Endothelial cell of umbilical vein (primary cell): ENCODE data around the gene SMAD2. TPM values are rescaled to one million over a fixed set of nuclear protein-coding genes. Genes with fewer than 3 reads are reported as not detected.

Source experiments
- BruUV-seq: library from RNA; stranded (reverse); fragments of 400-500 nt; replicated peaks from 2 replicates; lab custom pipeline; 2021; lab: Mats Ljungman, UMichigan
- CTCF ChIA-PET: fragments of 300-600, 350-600 bp; sonication (Branson Sonifier 250); formaldehyde crosslinking; loops from one replicate; lab custom pipeline; 2021; ENCODE audit warnings: antibody characterized with exemption, inconsistent platforms; lab: Charles Lee
- POLR2A ChIA-PET: fragments of 300-600, 350-600 bp; sonication (Branson Sonifier 250); formaldehyde crosslinking; loops from one replicate; lab custom pipeline; 2021; ENCODE audit warnings: antibody characterized with exemption, inconsistent platforms; lab: Charles Lee
- DNase-seq: peaks from one replicate; pipeline ENCODE4 v3.0.0-alpha.2; 2011; ENCODE audit warnings: low read depth, low spot score
- FAIRE-seq: peaks from 2 replicates; lab custom pipeline; 2011; peaks lifted over from hg19 to GRCh38; lab: Jason Lieb, UNC
- H2AFZ ChIP-seq: 2 replicates; pipeline ENCODE4 v1.6.0; 2012; ENCODE audit warnings: low read depth, low read length, control low read depth, inconsistent platforms
- H3K27ac ChIP-seq: 2 replicates; pipeline ENCODE4 v1.5.1; 2011; ENCODE audit warnings: low read depth, mild to moderate bottlenecking, control low read depth, low read length, moderate library complexity; ENCODE audit not compliant: insufficient read depth
- H3K27me3 ChIP-seq, 2 experiments: 2 replicates each; pipeline versions ENCODE4 v1.6.0 to v1.6.1; 2011; ENCODE audit warnings: low read length in 2 of 2, mixed read lengths in 1 of 2; ENCODE audit not compliant: control insufficient read depth in 2 of 2, insufficient read depth in 2 of 2
- H3K36me3 ChIP-seq, 2 experiments: 2 replicates in 1 of 2; 3 replicates in 1 of 2; pipeline ENCODE4 v1.5.1; 2011; ENCODE audit warnings: low read length in 2 of 2, mild to moderate bottlenecking in 1 of 2, moderate library complexity in 1 of 2; ENCODE audit not compliant: control insufficient read depth in 2 of 2, insufficient read depth in 2 of 2; ENCODE audit errors: extremely low read depth in 1 of 2
- H3K4me1 ChIP-seq: 3 replicates; pipeline ENCODE4 v1.5.1; 2011; ENCODE audit warnings: mild to moderate bottlenecking, low read length; ENCODE audit not compliant: control insufficient read depth, insufficient read depth; ENCODE audit errors: extremely low read depth
- H3K4me2 ChIP-seq: 2 replicates; pipeline ENCODE4 v1.6.1; 2011; ENCODE audit warnings: low read length, control low read depth, mixed read lengths; ENCODE audit not compliant: insufficient read depth
- H3K4me3 ChIP-seq, 3 experiments: fragments of 200-600 bp in 1 of 3; sonication (generic), shearing (Covaris generic) in 1 of 3; replicated peaks in 1 of 3; 2 replicates each; pipeline ENCODE4 v1.5.1; 2011 to 2016; ENCODE audit warnings: control low read depth in 3 of 3, low read length in 3 of 3, mild to moderate bottlenecking in 2 of 3, inconsistent platforms in 1 of 3, low read depth in 1 of 3, moderate library complexity in 1 of 3; ENCODE audit not compliant: insufficient read depth in 1 of 3
- H3K79me2 ChIP-seq: 2 replicates; pipeline ENCODE4 v1.6.0; 2012; ENCODE audit warnings: low read length, inconsistent platforms; ENCODE audit not compliant: control insufficient read depth, insufficient read depth
- H3K9ac ChIP-seq: replicated peaks from 2 replicates; pipeline ENCODE3; 2011; ENCODE audit warnings: low read length, control low read depth; ENCODE audit not compliant: insufficient read depth; ENCODE audit errors: extremely low read depth
- H3K9me1 ChIP-seq: replicated peaks from 3 replicates; pipeline ENCODE4 v1.6.0; 2011; ENCODE audit warnings: mild to moderate bottlenecking, low read length; ENCODE audit not compliant: control insufficient read depth, insufficient read depth; ENCODE audit errors: extremely low read depth
- H3K9me3 ChIP-seq: replicated peaks from 2 replicates; pipeline ENCODE4 v1.5.1; 2012; ENCODE audit warnings: low read length, inconsistent platforms; ENCODE audit not compliant: control insufficient read depth, insufficient read depth
- H4K20me1 ChIP-seq: replicated peaks from 2 replicates; pipeline ENCODE3; 2011; ENCODE audit warnings: mild to moderate bottlenecking, low read length; ENCODE audit not compliant: control insufficient read depth, insufficient read depth; ENCODE audit errors: extremely low read depth
- EZH2 ChIP-seq: IDR thresholded peaks from 2 replicates; pipeline ENCODE4 v1.6.1; 2012; ENCODE audit warnings: borderline replicate concordance, low read depth, mild to moderate bottlenecking, moderate library complexity, low read length, inconsistent platforms; ENCODE audit not compliant: severe bottlenecking
- FOS ChIP-seq: IDR thresholded peaks from 2 replicates; pipeline ENCODE4 v1.6.1; 2011; ENCODE audit warnings: mild to moderate bottlenecking, low read length, moderate library complexity, borderline replicate concordance; ENCODE audit not compliant: insufficient read depth
- GATA2 ChIP-seq: IDR thresholded peaks from 2 replicates; pipeline ENCODE4 v1.7.0; 2011; ENCODE audit warnings: low read depth, mild to moderate bottlenecking, moderate library complexity, mixed read lengths, low read length; ENCODE audit not compliant: insufficient read length, insufficient read depth
- JUN ChIP-seq: IDR thresholded peaks from 2 replicates; pipeline ENCODE4 v1.6.1; 2011; ENCODE audit warnings: borderline replicate concordance, low read depth; ENCODE audit not compliant: insufficient read length, insufficient read depth
- MYC ChIP-seq: IDR thresholded peaks from one replicate; pipeline ENCODE4 v1.6.1; 2011; ENCODE audit warnings: mild to moderate bottlenecking, low read depth, low read length
- POLR2A ChIP-seq: IDR thresholded peaks from 2 replicates; pipeline ENCODE4 v1.6.1; 2012; ENCODE audit warnings: low read depth, mild to moderate bottlenecking, control low read depth, low read length
- POLR2AphosphoS5 ChIP-seq: IDR thresholded peaks from 2 replicates; pipeline ENCODE4 v1.6.1; 2012; ENCODE audit warnings: low read depth, mild to moderate bottlenecking, control low read depth, low read length, moderate library complexity; ENCODE audit not compliant: insufficient read depth
- dilution Hi-C: fragments of 300-500 bp; cut with MboI; formaldehyde crosslinking; loops from one replicate; pipeline ENCODE4 v1.15.0; 2019; ENCODE audit warnings: low sequenced_read_pairs; ENCODE audit not compliant: extremely low pct_ligation_motif_present
- intact Hi-C: fragments of 100-400 bp; cut with micrococcal nuclease; formaldehyde crosslinking; loops from one replicate; pipeline ENCODE4 v1.10.0; 2022
- polyA plus RNA-seq, 4 experiments: library from polyadenylated mRNA; depleted of rRNA in 3 of 4; stranded (reverse) in 3 of 4; unstranded in 1 of 4; fragments of >200 nt; gene quantifications; 2 replicates each; pipeline versions ENCODE4 v1.2.1 to v1.2.3, GENCODE V29; 2011 to 2012; ENCODE audit warnings: missing spikeins in 1 of 4
- total RNA-seq: library from RNA; stranded (reverse); gene quantifications from 2 replicates; pipeline ENCODE4 v1.2.3, GENCODE V29; 2021
- TF ChIP-seq, protein P1 (sequence below): IDR thresholded peaks from 2 replicates; pipeline ENCODE4 v1.6.1; 2011; ENCODE audit not compliant: insufficient read depth, insufficient read length
- TF ChIP-seq, protein P2 (sequence below), 2 donors: IDR thresholded peaks; 1 replicate in 1 of 2; 2 replicates in 1 of 2; pipeline ENCODE4 v1.5.1; 2011; ENCODE audit warnings: low read length in 2 of 2, mild to moderate bottlenecking in 2 of 2, moderate library complexity in 2 of 2, control low read depth in 1 of 2, inconsistent platforms in 1 of 2, low read depth in 1 of 2; ENCODE audit not compliant: insufficient read depth in 1 of 2; ENCODE audit errors: extremely low read depth in 1 of 2

Gene SMAD2
- total and polyA plus RNA-seq, 2 donors (not counting 3 experiments of a cell fraction or from before 2014, with no cell fraction given) = 40.3 to 123 TPM

DNA sequence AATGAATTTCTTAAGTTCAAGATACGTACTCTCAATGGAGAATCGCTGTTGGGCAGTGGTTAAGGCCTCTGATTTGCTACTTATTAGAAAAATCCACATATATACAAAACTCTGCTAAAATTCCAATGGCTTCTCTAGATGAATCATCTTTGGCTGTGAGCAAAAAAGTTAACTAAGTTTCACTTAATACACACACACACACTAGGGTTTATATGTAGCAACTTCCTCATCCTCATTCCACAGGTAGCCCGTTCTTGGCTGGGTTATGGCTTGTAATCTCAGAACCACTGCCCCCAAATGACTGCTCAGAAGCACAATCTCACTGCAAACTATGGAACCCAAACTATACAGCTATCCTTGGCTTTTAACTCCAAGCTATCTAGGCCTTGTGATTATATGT is 99.7 kb downstream of the SMAD2 start:
- H3K9me3 ChIP-seq = no peaks in the 10 kb centered on the region
- H3K4me2 ChIP-seq = no peak overlapping the region
- H4K20me1 ChIP-seq = no peaks in the 10 kb centered on the region
- no peaks in the 10 kb centered on the region for H3K79me2 ChIP-seq
- CTCF ChIA-PET = no interaction called here
- no peak overlapping the region for H2AFZ ChIP-seq
- FAIRE-seq (no peak), DNase-seq (no peak)
- no peaks in the 10 kb centered on the region for H3K9me1 ChIP-seq
- no peak overlapping the region for H3K27ac ChIP-seq
- no peak overlapping the region for H3K9ac ChIP-seq
- no peaks in the 10 kb centered on the region for H3K27me3 ChIP-seq
- BruUV-seq = no TSS peak
- no peak overlapping the region for H3K4me3 ChIP-seq
- intact Hi-C loops = no loop called here
- dilution Hi-C loops = no loop called here
- POLR2A ChIA-PET = no interaction called here
- no peaks in the 10 kb centered on the region for H3K4me1 ChIP-seq
- peaks cover 0 to 2% of the 10 kb centered on the region in 2 experiments for H3K36me3 ChIP-seq
- TF ChIP-seq MYC (no peak), POLR2AphosphoS5 (no peak), EZH2 (no peak), POLR2A (no peak), FOS (no peak), GATA2 (no peak), JUN (no peak)
- TF ChIP-seq, protein P1, sequence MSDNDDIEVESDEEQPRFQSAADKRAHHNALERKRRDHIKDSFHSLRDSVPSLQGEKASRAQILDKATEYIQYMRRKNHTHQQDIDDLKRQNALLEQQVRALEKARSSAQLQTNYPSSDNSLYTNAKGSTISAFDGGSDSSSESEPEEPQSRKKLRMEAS = no peak
- TF ChIP-seq, protein P2, sequence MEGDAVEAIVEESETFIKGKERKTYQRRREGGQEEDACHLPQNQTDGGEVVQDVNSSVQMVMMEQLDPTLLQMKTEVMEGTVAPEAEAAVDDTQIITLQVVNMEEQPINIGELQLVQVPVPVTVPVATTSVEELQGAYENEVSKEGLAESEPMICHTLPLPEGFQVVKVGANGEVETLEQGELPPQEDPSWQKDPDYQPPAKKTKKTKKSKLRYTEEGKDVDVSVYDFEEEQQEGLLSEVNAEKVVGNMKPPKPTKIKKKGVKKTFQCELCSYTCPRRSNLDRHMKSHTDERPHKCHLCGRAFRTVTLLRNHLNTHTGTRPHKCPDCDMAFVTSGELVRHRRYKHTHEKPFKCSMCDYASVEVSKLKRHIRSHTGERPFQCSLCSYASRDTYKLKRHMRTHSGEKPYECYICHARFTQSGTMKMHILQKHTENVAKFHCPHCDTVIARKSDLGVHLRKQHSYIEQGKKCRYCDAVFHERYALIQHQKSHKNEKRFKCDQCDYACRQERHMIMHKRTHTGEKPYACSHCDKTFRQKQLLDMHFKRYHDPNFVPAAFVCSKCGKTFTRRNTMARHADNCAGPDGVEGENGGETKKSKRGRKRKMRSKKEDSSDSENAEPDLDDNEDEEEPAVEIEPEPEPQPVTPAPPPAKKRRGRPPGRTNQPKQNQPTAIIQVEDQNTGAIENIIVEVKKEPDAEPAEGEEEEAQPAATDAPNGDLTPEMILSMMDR (IDR thresholded peaks at IDR 0.05; ENCODE audit: extremely low read depth in 1 of 2, insufficient read depth in 1 of 2, low read depth in 1 of 2, low read length in 2 of 2) = no peak
